BLaER1 treated with 17β-estradiol and CSF1 and Interleukin-3, amounts not matched to agents 10 nM and 100 nM (cell line): ENCODE measurements around the gene ZBTB7C.

Source experiments
- H3K27ac ChIP-seq, 11 experiments: shearing (Covaris generic); formaldehyde crosslinking; 2 replicates each; pipeline ENCODE4 v1.8.1; 2022
- H3K27me3 ChIP-seq, 11 experiments: shearing (Covaris generic); formaldehyde crosslinking; 2 replicates each; pipeline ENCODE4 v1.8.1; 2022
- H3K36me3 ChIP-seq, 11 experiments: shearing (Covaris generic); formaldehyde crosslinking; 2 replicates each; pipeline ENCODE4 v1.8.1; 2022
- H3K4me1 ChIP-seq, 10 experiments: shearing (Covaris generic); formaldehyde crosslinking; 2 replicates each; pipeline ENCODE4 v1.8.1; 2022
- H3K4me2 ChIP-seq, 11 experiments: shearing (Covaris generic); formaldehyde crosslinking; 2 replicates each; pipeline ENCODE4 v1.8.1; 2022
- H3K4me3 ChIP-seq, 10 experiments: shearing (Covaris generic); formaldehyde crosslinking; 2 replicates each; pipeline ENCODE4 v1.8.1; 2022
- H3K9ac ChIP-seq, 11 experiments: shearing (Covaris generic); formaldehyde crosslinking; 2 replicates each; pipeline ENCODE4 v1.8.1; 2022
- H3K9me3 ChIP-seq, 11 experiments: shearing (Covaris generic); formaldehyde crosslinking; replicated peaks in 1 of 11; 2 replicates each; pipeline ENCODE4 v1.8.1; 2022
- H4K20me1 ChIP-seq, 11 experiments: shearing (Covaris generic); formaldehyde crosslinking; 2 replicates each; pipeline ENCODE4 v1.8.1; 2022
- Cebpa-rat ChIP-seq, 11 experiments: shearing (Covaris generic); IDR thresholded peaks; 2 replicates each; pipeline ENCODE4 v1.8.1; 2022

The ZBTB7C gene

GRCh38 chr18:48167897-48168253 is 241.3 kb downstream of the ZBTB7C start:
- Histone ChIP-seq H4K20me1 (no peaks in the 10 kb centered on the region), H3K27ac (0 out of 22 replicates have a peak overlapping the region, but pooled peaks of 1 of the 11 experiments have one; percentile 46), H3K9ac (no peak overlapping the region), H3K4me2 (peak overlapping the region; percentile 72 to 92 (median 82); a peak in 19 of 22 replicates), H3K4me1 (peaks cover 31 to 50% (median 34%) of the 10 kb centered on the region in 10 experiments), H3K4me3 (no peak overlapping the region), H3K27me3 (peaks cover 0 to under 1% (median 0%) of the 10 kb centered on the region in 11 experiments; a peak in 1 of 22 replicates), H3K9me3 (no peaks in the 10 kb centered on the region), H3K36me3 (no peaks in the 10 kb centered on the region)
- no peak for TF ChIP-seq Cebpa-rat (IDR thresholded peaks at IDR 0.05)

GRCh38 chr18:48166336-48166875 is 242.8 kb downstream of the ZBTB7C start:
- Histone ChIP-seq H4K20me1 (no peaks in the 10 kb centered on the region), H3K36me3 (no peaks in the 10 kb centered on the region), H3K4me1 (peaks cover 31 to 56% (median 39%) of the 10 kb centered on the region in 10 experiments), H3K9me3 (no peaks in the 10 kb centered on the region), H3K27ac (peak overlapping the region in 7 of 11 experiments; percentile 3 to 49 (median 44); a peak in 9 of 22 replicates), H3K27me3 (peaks cover 0 to 8% (median 0%) of the 10 kb centered on the region in 11 experiments; a peak in 3 of 22 replicates), H3K9ac (peak overlapping the region in 2 of 11 experiments; percentile 2 to 45; a peak in 2 of 22 replicates), H3K4me2 (peak overlapping the region; percentile 72 to 92 (median 82)), H3K4me3 (peak overlapping the region in 1 of 10 experiments; percentile 20; a peak in 1 of 20 replicates)
- no peak for TF ChIP-seq Cebpa-rat (IDR thresholded peaks at IDR 0.05)

GRCh38 chr18:48165111-48165866 is 243.9 kb downstream of the ZBTB7C start:
- no peaks in the 10 kb centered on the region for H4K20me1 ChIP-seq
- peak overlapping the region in 1 of 11 experiments; percentile 11; a peak in 1 of 22 replicates for H3K9ac ChIP-seq
- no peaks in the 10 kb centered on the region for H3K36me3 ChIP-seq
- peaks cover 0 to 8% (median 0%) of the 10 kb centered on the region in 11 experiments; a peak in 3 of 22 replicates for H3K27me3 ChIP-seq
- H3K27ac ChIP-seq, result peak overlapping the region in 3 of 11 experiments; percentile 5 to 52 (median 40); a peak in 4 of 22 replicates
- H3K4me3 ChIP-seq, result no peak overlapping the region
- peak overlapping the region; percentile 19 to 92 (median 75) for H3K4me2 ChIP-seq
- H3K4me1 ChIP-seq, result peaks cover 31 to 64% (median 39%) of the 10 kb centered on the region in 10 experiments
- no peaks in the 10 kb centered on the region for H3K9me3 ChIP-seq
- TF ChIP-seq Cebpa-rat (IDR thresholded peaks at IDR 0.05), result 0 out of 22 replicates have a peak, but pooled peaks of 2 of the 11 experiments have one; percentile 12 to 16

- Histone ChIP-seq H3K4me2 (peak overlapping the region in 8 of 11 experiments; percentile 72 to 92 (median 84); a peak in 14 of 22 replicates), H3K27ac (peak overlapping the region in 2 of 11 experiments; percentile 40 to 52; a peak in 1 of 22 replicates)
- no peak for TF ChIP-seq Cebpa-rat (IDR thresholded peaks at IDR 0.05)
Observed at GRCh38 chr18:48164701-48165100, 244.5 kb downstream of the ZBTB7C start.

GRCh38 chr18:48164116-48164515 is 245.1 kb downstream of the ZBTB7C start:
- TF ChIP-seq Cebpa-rat (IDR thresholded peaks at IDR 0.05), result no peak
- H3K4me2 ChIP-seq, result peak overlapping the region in 2 of 11 experiments; percentile 75 to 82; a peak in 1 of 22 replicates
- H3K36me3 ChIP-seq, result no peaks in the 10 kb centered on the region
- H3K4me3 ChIP-seq, result no peak overlapping the region
- H3K9ac ChIP-seq, result no peak overlapping the region
- no peaks in the 10 kb centered on the region for H4K20me1 ChIP-seq
- no peaks in the 10 kb centered on the region for H3K9me3 ChIP-seq
- H3K27ac ChIP-seq, result no peak overlapping the region
- H3K27me3 ChIP-seq, result peaks cover 0 to 8% (median 0%) of the 10 kb centered on the region in 11 experiments; a peak in 3 of 22 replicates
- peaks cover 31 to 63% (median 39%) of the 10 kb centered on the region in 10 experiments for H3K4me1 ChIP-seq

More at GRCh38 chr18:48164701-48165100, 244.5 kb downstream of the ZBTB7C start:
- Histone ChIP-seq H4K20me1 (no peaks in the 10 kb centered on the region), H3K4me3 (no peak overlapping the region), H3K9ac (no peak overlapping the region), H3K9me3 (no peaks in the 10 kb centered on the region), H3K36me3 (no peaks in the 10 kb centered on the region), H3K4me1 (peaks cover 31 to 64% (median 39%) of the 10 kb centered on the region in 10 experiments), H3K27me3 (peaks cover 0 to 8% (median 0%) of the 10 kb centered on the region in 11 experiments; a peak in 3 of 22 replicates)

- H3K4me1 ChIP-seq, result peaks cover 31 to 59% (median 39%) of the 10 kb centered on the region in 10 experiments
- H3K27me3 ChIP-seq, result peaks cover 0 to 8% (median 0%) of the 10 kb centered on the region in 11 experiments; a peak in 3 of 22 replicates
- no peak overlapping the region for H3K4me3 ChIP-seq
- no peak for TF ChIP-seq Cebpa-rat (IDR thresholded peaks at IDR 0.05)
- H3K27ac ChIP-seq, result no peak overlapping the region
- no peak overlapping the region for H3K9ac ChIP-seq
- H4K20me1 ChIP-seq, result no peaks in the 10 kb centered on the region
- no peaks in the 10 kb centered on the region for H3K36me3 ChIP-seq
- no peak overlapping the region for H3K4me2 ChIP-seq
- no peaks in the 10 kb centered on the region for H3K9me3 ChIP-seq
Observed at GRCh38 chr18:48163738-48164115, 245.5 kb downstream of the ZBTB7C start.

GRCh38 chr18:48162956-48163737 is 246.0 kb downstream of the ZBTB7C start:
- H3K27ac ChIP-seq, result no peak overlapping the region
- H3K9me3 ChIP-seq, result no peaks in the 10 kb centered on the region
- H3K9ac ChIP-seq, result no peak overlapping the region
- peaks cover 30 to 56% (median 38%) of the 10 kb centered on the region in 10 experiments for H3K4me1 ChIP-seq
- no peak for TF ChIP-seq Cebpa-rat (IDR thresholded peaks at IDR 0.05)
- H3K4me3 ChIP-seq, result no peak overlapping the region
- no peaks in the 10 kb centered on the region for H3K36me3 ChIP-seq
- H3K27me3 ChIP-seq, result peaks cover 0 to 8% (median 0%) of the 10 kb centered on the region in 11 experiments; a peak in 3 of 22 replicates
- H4K20me1 ChIP-seq, result no peaks in the 10 kb centered on the region
- peak overlapping the region in 2 of 11 experiments; percentile 89 to 94; a peak in 1 of 22 replicates for H3K4me2 ChIP-seq

- Histone ChIP-seq H3K4me1 (peaks cover 20 to 45% (median 28%) of the 10 kb centered on the region in 10 experiments), H3K27ac (peak overlapping the region in 6 of 11 experiments; percentile 21 to 66 (median 50); a peak in 10 of 22 replicates), H4K20me1 (no peaks in the 10 kb centered on the region), H3K36me3 (no peaks in the 10 kb centered on the region), H3K9ac (peak overlapping the region; percentile 56 to 75 (median 70); a peak in 20 of 22 replicates), H3K27me3 (peaks cover 0 to 8% (median 0%) of the 10 kb centered on the region in 11 experiments; a peak in 3 of 22 replicates), H3K4me3 (peak overlapping the region; percentile 58 to 73 (median 62)), H3K4me2 (peak overlapping the region; percentile 80 to 94 (median 90)), H3K9me3 (no peaks in the 10 kb centered on the region)
- no peak for TF ChIP-seq Cebpa-rat (IDR thresholded peaks at IDR 0.05)
Observed at GRCh38 chr18:48161911-48162698, 247.1 kb downstream of the ZBTB7C start.
